ENCODE results near the gene ZSCAN12. TPM values are rescaled to one million over a fixed set of nuclear protein-coding genes. Genes with fewer than 3 reads are reported as not detected.
A peak's percentile ranks its signal among the peaks of the same experiment; 100 is the strongest.

The ZSCAN12 gene
- total RNA-seq, 1 experiment from 2014 or later: 1.6 TPM

DNA sequence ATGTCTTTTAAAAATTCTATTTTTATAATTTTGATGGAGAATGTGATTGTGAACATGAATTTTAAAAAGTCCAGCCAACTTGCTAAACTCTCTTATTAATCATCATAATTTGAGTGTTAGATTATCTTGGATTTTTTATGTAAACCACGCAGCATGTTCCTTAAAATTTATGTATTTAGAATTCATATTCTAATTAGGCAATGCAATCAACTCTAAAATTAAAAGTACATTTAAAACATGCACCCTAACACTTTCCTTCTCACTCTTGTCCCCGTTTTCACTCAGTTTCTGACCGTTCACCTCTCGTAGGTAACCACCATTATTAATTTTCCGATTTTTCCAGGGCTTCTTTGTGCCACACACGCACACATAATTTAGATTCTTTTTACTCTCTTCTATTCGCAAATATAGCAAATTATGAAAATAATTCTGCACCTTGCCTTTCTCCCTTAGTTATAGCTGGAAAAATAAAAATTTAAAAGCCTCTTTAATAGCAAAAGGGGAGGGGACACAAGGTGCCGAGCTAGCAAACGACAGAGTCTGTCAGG lies 50.1 kb downstream of the ZSCAN12 start:
- Histone ChIP-seq H3K36me3 (ENCODE audit: control insufficient read depth, insufficient read depth, low read length) (no peaks in the 10 kb centered on the region), H3K4me3 (ENCODE audit: low read depth, low read length) (peak overlapping the region; percentile 48), H3K4me1 (0 out of 2 replicates have a peak, but pooled peaks cover 7% of the 10 kb centered on the region), H3K27me3 (replicated peaks; ENCODE audit: control insufficient read depth, insufficient read depth, low read length) (no peaks in the 10 kb centered on the region), H3K9me3 (no peaks in the 10 kb centered on the region)
- Mint-ChIP-seq H3K36me3 (ENCODE audit: insufficient read depth, unreplicated experiment) (peaks cover 5% of the 10 kb centered on the region), H3K4me3 (ENCODE audit: unreplicated experiment) (peak overlapping the region; percentile 96), H3K4me1 (ENCODE audit: low read depth, unreplicated experiment) (peaks cover 11% of the 10 kb centered on the region), H3K27ac (ENCODE audit: unreplicated experiment) (peak overlapping the region; percentile 94), H3K27me3 (ENCODE audit: insufficient read depth, unreplicated experiment) (peaks cover 3% of the 10 kb centered on the region), H3K9me3 (ENCODE audit: unreplicated experiment) (no peaks in the 10 kb centered on the region)
- TF ChIP-seq, protein P1, sequence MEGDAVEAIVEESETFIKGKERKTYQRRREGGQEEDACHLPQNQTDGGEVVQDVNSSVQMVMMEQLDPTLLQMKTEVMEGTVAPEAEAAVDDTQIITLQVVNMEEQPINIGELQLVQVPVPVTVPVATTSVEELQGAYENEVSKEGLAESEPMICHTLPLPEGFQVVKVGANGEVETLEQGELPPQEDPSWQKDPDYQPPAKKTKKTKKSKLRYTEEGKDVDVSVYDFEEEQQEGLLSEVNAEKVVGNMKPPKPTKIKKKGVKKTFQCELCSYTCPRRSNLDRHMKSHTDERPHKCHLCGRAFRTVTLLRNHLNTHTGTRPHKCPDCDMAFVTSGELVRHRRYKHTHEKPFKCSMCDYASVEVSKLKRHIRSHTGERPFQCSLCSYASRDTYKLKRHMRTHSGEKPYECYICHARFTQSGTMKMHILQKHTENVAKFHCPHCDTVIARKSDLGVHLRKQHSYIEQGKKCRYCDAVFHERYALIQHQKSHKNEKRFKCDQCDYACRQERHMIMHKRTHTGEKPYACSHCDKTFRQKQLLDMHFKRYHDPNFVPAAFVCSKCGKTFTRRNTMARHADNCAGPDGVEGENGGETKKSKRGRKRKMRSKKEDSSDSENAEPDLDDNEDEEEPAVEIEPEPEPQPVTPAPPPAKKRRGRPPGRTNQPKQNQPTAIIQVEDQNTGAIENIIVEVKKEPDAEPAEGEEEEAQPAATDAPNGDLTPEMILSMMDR (IDR thresholded peaks at IDR 0.05; ENCODE audit: insufficient read depth in 1 of 2, low read depth in 1 of 2, low read length in 1 of 2, severe bottlenecking in 1 of 2, unreplicated experiment in 1 of 2): no peak
- POLR2A ChIA-PET: no interaction called here
- CTCF ChIA-PET: interaction anchor here (0.7 to 0.9 kb wide), 2 partner anchors 34 to 295 kb away, joined by 4 read pairs; no protein-coding TSS in a partner anchor
- intact Hi-C loops (cut with micrococcal nuclease; ENCODE audit: unreplicated experiment): loop anchor here (1.0 to 2.0 kb wide), 2 partner anchors 15 to 68 kb away; partner anchors contain the start of gene PGBD1
- no peak for DNase-seq
- no TSS peak for BruUV-seq (replicated peaks)

- Mint-ChIP-seq H3K4me3 (ENCODE audit: unreplicated experiment) (no peak overlapping the region), H3K36me3 (ENCODE audit: insufficient read depth, unreplicated experiment) (peaks cover 5% of the 10 kb centered on the region), H3K27ac (ENCODE audit: unreplicated experiment) (no peak overlapping the region), H3K4me1 (ENCODE audit: low read depth, unreplicated experiment) (peaks cover 11% of the 10 kb centered on the region), H3K27me3 (ENCODE audit: insufficient read depth, unreplicated experiment) (peaks cover 3% of the 10 kb centered on the region), H3K9me3 (ENCODE audit: unreplicated experiment) (no peaks in the 10 kb centered on the region)
- Histone ChIP-seq H3K9me3 (no peaks in the 10 kb centered on the region), H3K27me3 (replicated peaks; ENCODE audit: control insufficient read depth, insufficient read depth, low read length) (no peaks in the 10 kb centered on the region), H3K4me3 (ENCODE audit: low read depth, low read length) (no peak overlapping the region), H3K36me3 (ENCODE audit: control insufficient read depth, insufficient read depth, low read length) (no peaks in the 10 kb centered on the region), H3K4me1 (0 out of 2 replicates have a peak, but pooled peaks cover 7% of the 10 kb centered on the region)
- TF ChIP-seq, protein P1 (IDR thresholded peaks at IDR 0.05; ENCODE audit: insufficient read depth in 1 of 2, low read depth in 1 of 2, low read length in 1 of 2, severe bottlenecking in 1 of 2, unreplicated experiment in 1 of 2): no peak
- DNase-seq: no peak
- ChIA-PET CTCF (interaction anchor here (0.5 kb wide), 1 partner anchor 29 kb away, joined by 3 read pairs; no protein-coding TSS in a partner anchor), POLR2A (no interaction called here)
- intact Hi-C loops (cut with micrococcal nuclease; ENCODE audit: unreplicated experiment): no loop called here
- no TSS peak for BruUV-seq (replicated peaks)
Measured at GRCh38 chr6:28347119-28347518, 52.4 kb downstream of the ZSCAN12 start.

GRCh38 chr6:28345201-28345600 lies 54.3 kb downstream of the ZSCAN12 start:
- TF ChIP-seq, protein P1 (IDR thresholded peaks at IDR 0.05; ENCODE audit: insufficient read depth in 1 of 2, low read depth in 1 of 2, low read length in 1 of 2, severe bottlenecking in 1 of 2, unreplicated experiment in 1 of 2): no peak
- peaks cover 6% of the 10 kb centered on the region for H3K9me3 Mint-ChIP-seq (ENCODE audit: unreplicated experiment)
- Histone ChIP-seq H3K4me1 (no peaks in the 10 kb centered on the region), H3K9me3 (no peaks in the 10 kb centered on the region), H3K27me3 (replicated peaks; ENCODE audit: control insufficient read depth, insufficient read depth, low read length) (no peaks in the 10 kb centered on the region), H3K4me3 (ENCODE audit: low read depth, low read length) (no peak overlapping the region), H3K36me3 (ENCODE audit: control insufficient read depth, insufficient read depth, low read length) (no peaks in the 10 kb centered on the region)
- POLR2A ChIA-PET: no interaction called here
- CTCF ChIA-PET: no interaction called here
- H3K4me3 Mint-ChIP-seq (ENCODE audit: unreplicated experiment): no peak overlapping the region
- BruUV-seq (replicated peaks): no TSS peak
- H3K27ac Mint-ChIP-seq (ENCODE audit: unreplicated experiment): no peak overlapping the region
- peaks cover 5% of the 10 kb centered on the region for H3K4me1 Mint-ChIP-seq (ENCODE audit: low read depth, unreplicated experiment)
- intact Hi-C loops (cut with micrococcal nuclease; ENCODE audit: unreplicated experiment): no loop called here
- peaks cover 5% of the 10 kb centered on the region for H3K36me3 Mint-ChIP-seq (ENCODE audit: insufficient read depth, unreplicated experiment)
- no peak for DNase-seq
- peaks cover 5% of the 10 kb centered on the region for H3K27me3 Mint-ChIP-seq (ENCODE audit: insufficient read depth, unreplicated experiment)

Data from Caco-2 (cell line).